Lung (tissue), 12 donors: ENCODE data around the gene PRKCA. TPM values are rescaled to one million over a fixed set of nuclear protein-coding genes. Genes with fewer than 3 reads are reported as not detected.

Source experiments
- ATAC-seq: fragments of 200-7000 bp; cut with Tn5 transposase; one replicate; pipeline ENCODE4 v1.9.1; 2020; ENCODE audit warnings: moderate number of reproducible peaks; ENCODE audit not compliant: insufficient read depth, low FRiP score
- DNase-seq, 3 donors: peaks; one replicate each; pipeline ENCODE4 v3.0.0-alpha.2; 2013 to 2017
- H3K27ac ChIP-seq, 2 donors: one replicate each; pipeline ENCODE4 v1.5.1; 2013; ENCODE audit warnings: mild to moderate bottlenecking in 2 of 2, moderate library complexity in 2 of 2, control low read depth in 1 of 2, inconsistent platforms in 1 of 2, low read depth in 1 of 2, low read length in 1 of 2
- H3K27me3 ChIP-seq, 3 donors: one replicate each; pipeline ENCODE4 v1.5.1; 2013; ENCODE audit warnings: low read length in 2 of 3; ENCODE audit not compliant: control insufficient read depth in 3 of 3, insufficient read depth in 3 of 3
- H3K36me3 ChIP-seq, 4 donors: one replicate each; pipeline ENCODE4 v1.5.1; 2013; ENCODE audit warnings: low read length in 4 of 4, mild to moderate bottlenecking in 1 of 4, moderate library complexity in 1 of 4; ENCODE audit not compliant: control insufficient read depth in 4 of 4, insufficient read depth in 4 of 4
- H3K4me1 ChIP-seq, 5 donors: one replicate each; pipeline ENCODE4 v1.5.1; 2013; ENCODE audit warnings: low read length in 5 of 5, mild to moderate bottlenecking in 2 of 5, moderate library complexity in 1 of 5; ENCODE audit not compliant: control insufficient read depth in 5 of 5, insufficient read depth in 5 of 5
- H3K4me3 ChIP-seq: one replicate; pipeline ENCODE4 v1.5.1; 2013; ENCODE audit warnings: mild to moderate bottlenecking, control low read depth, moderate library complexity
- H3K9ac ChIP-seq, 2 donors: one replicate each; pipeline ENCODE4 v1.5.1; 2013; ENCODE audit warnings: low read length in 2 of 2, control low read depth in 1 of 2; ENCODE audit not compliant: insufficient read depth in 1 of 2
- H3K9me3 ChIP-seq, 4 donors: one replicate each; pipeline ENCODE4 v1.5.1; 2013; ENCODE audit warnings: low read length in 3 of 4, mild to moderate bottlenecking in 1 of 4, moderate library complexity in 1 of 4; ENCODE audit not compliant: control insufficient read depth in 4 of 4, insufficient read depth in 3 of 4
- CTCF ChIP-seq: IDR thresholded peaks from 2 replicates; pipeline ENCODE4 v1.5.1; 2012; ENCODE audit warnings: mild to moderate bottlenecking; ENCODE audit errors: control extremely low read depth, extremely low read depth
- WGBS, 2 donors: extraction: QIAGEN DNeasy Blood & Tissue Kit; methylation state at CpG; one replicate each; pipeline ENCODE4 v1.1.7; 2013; 5-methylcytosine and 5-hydroxymethylcytosine counted together
- polyA plus RNA-seq, 2 donors: library from polyadenylated mRNA; stranded (reverse); fragments of 200-250 nt; gene quantifications; one replicate each; pipeline ENCODE4 v1.2.1, GENCODE V29; 2013
- total RNA-seq, 2 donors: library from RNA; depleted of rRNA in 1 of 2; stranded (reverse); fragments of >200 nt in 1 of 2; gene quantifications; one replicate each; pipeline ENCODE4 v1.2.1, GENCODE V29; 2014 to 2021
- donor health status: control.
- donor health status: control.
- donor health status: Bipolar disorder and iron deficiency.
- donor health status: healthy.
- donor health status: DM: yes; HTN: yes; CAD: no.

Gene PRKCA
- total and polyA plus RNA-seq, 4 donors, result 3.4 to 34.8 (median 13.8) TPM

GRCh38 chr17:66307257-66307656 is 4.8 kb downstream of the PRKCA start:
- Histone ChIP-seq H3K9me3 (no peaks in the 10 kb centered on the region), H3K36me3 (peaks cover 0 to 3% (median 1%) of the 10 kb centered on the region in 4 donors), H3K4me3 (no peak overlapping the region), H3K9ac (no peak overlapping the region), H3K27ac (no peak overlapping the region), H3K27me3 (no peaks in the 10 kb centered on the region), H3K4me1 (peaks cover 4 to 36% (median 11%) of the 10 kb centered on the region in 5 donors)
- TF ChIP-seq CTCF, result no peak
- no peak for DNase-seq
- 88 to 90% methylated on average over 2 of the region's 2 CpGs for WGBS, 2 donors
- ATAC-seq, result no peak

- H3K4me3 ChIP-seq, result no peak overlapping the region
- H3K27ac ChIP-seq, result no peak overlapping the region
- 63 to 88% methylated on average over 2 of the region's 2 CpGs for WGBS, 2 donors
- ATAC-seq, result no peak
- no peak for DNase-seq
- TF ChIP-seq CTCF, result no peak
- H3K36me3 ChIP-seq, result peaks cover 0 to 3% (median 1%) of the 10 kb centered on the region in 4 donors
- no peaks in the 10 kb centered on the region for H3K9me3 ChIP-seq
- peaks cover 4 to 36% (median 11%) of the 10 kb centered on the region in 5 donors for H3K4me1 ChIP-seq
- no peaks in the 10 kb centered on the region for H3K27me3 ChIP-seq
- no peak overlapping the region for H3K9ac ChIP-seq
Measured at GRCh38 chr17:66308856-66309255, 6.4 kb downstream of the PRKCA start.

GRCh38 chr17:66309793-66310192 is 7.4 kb downstream of the PRKCA start:
- peak in 1 of 3 donors; percentile 46 for DNase-seq

More at GRCh38 chr17:66309793-66310192, 7.4 kb downstream of the PRKCA start:
- H3K4me1 ChIP-seq, result peaks cover 2 to 30% (median 11%) of the 10 kb centered on the region in 5 donors
- WGBS, 2 donors, result 62 to 71% methylated on average over 4 of the region's 4 CpGs
- no peak for ATAC-seq
- H3K27ac ChIP-seq, result peak overlapping the region in 1 of 2 donors; percentile 21
- no peaks in the 10 kb centered on the region for H3K27me3 ChIP-seq
- peaks cover 0 to 3% (median 1%) of the 10 kb centered on the region in 4 donors for H3K36me3 ChIP-seq
- no peak overlapping the region for H3K9ac ChIP-seq
- no peak for TF ChIP-seq CTCF
- no peak overlapping the region for H3K4me3 ChIP-seq
- no peaks in the 10 kb centered on the region for H3K9me3 ChIP-seq
